Hematopoietic multipotent progenitor cell (in vitro differentiated cells): ENCODE results near the gene NRM. TPM values are rescaled to one million over a fixed set of nuclear protein-coding genes. Genes with fewer than 3 reads are reported as not detected.

Experiments used
- small RNA-seq: library from RNA; depleted of rRNA; stranded (forward); fragments of <200 nt; gene quantifications from one replicate; pipeline ENCODE3, GENCODE V24; 2012
- total RNA-seq: library from RNA; depleted of rRNA; stranded (reverse); fragments of >200 nt; gene quantifications from one replicate; pipeline ENCODE4 v1.2.3, GENCODE V29; 2012

NRM gene
- total RNA-seq, 1 donor, result 9.4 TPM

Small RNA genes within 50 kb of the gene (small RNA-seq; reads per million reads assigned to genes)
- gene RF00019, result not detected

Other genes with a start within 250 kb of the NRM start
- gene HLA-E, start 201.5 kb downstream of the NRM start, total RNA-seq, result 1,118 TPM
- 46.6 TPM for gene GNL1, start 134.5 kb downstream of the NRM start, total RNA-seq
- 14.5 TPM for gene PRR3, start 133.7 kb downstream of the NRM start, total RNA-seq
- 40.7 TPM for gene ABCF1, start 119.5 kb downstream of the NRM start, total RNA-seq
- gene PPP1R10, start 73.7 kb downstream of the NRM start, total RNA-seq, result 71.9 TPM
- 81.1 TPM for gene MRPS18B, start 73.1 kb downstream of the NRM start, total RNA-seq
- gene ATAT1, start 64.1 kb downstream of the NRM start, total RNA-seq, result 11.0 TPM
- 12.9 TPM for gene C6orf136, start 43.9 kb downstream of the NRM start, total RNA-seq
- 42.3 TPM for gene DHX16, start 18.0 kb downstream of the NRM start, total RNA-seq
- gene PPP1R18, start 4.3 kb downstream of the NRM start, total RNA-seq, result 53.3 TPM
- gene MDC1, start 26.3 kb upstream of the NRM start, total RNA-seq, result 14.0 TPM
- 446 TPM for gene TUBB, start 29.4 kb upstream of the NRM start, total RNA-seq
- gene FLOT1, start 51.7 kb upstream of the NRM start, total RNA-seq, result 50.6 TPM
- 4.3 TPM for gene IER3, start 53.6 kb upstream of the NRM start, total RNA-seq
- 3.0 TPM for gene DDR1, start 193.5 kb upstream of the NRM start, total RNA-seq
- gene GTF2H4, start 217.2 kb upstream of the NRM start, total RNA-seq, result 19.1 TPM
- gene VARS2, start 223.3 kb upstream of the NRM start, total RNA-seq, result 15.9 TPM
- not detected for gene SFTA2, start 241.2 kb upstream of the NRM start, total RNA-seq
- not detected for gene MUCL3, start 250.0 kb upstream of the NRM start, total RNA-seq